GM12878 (cell line): ENCODE measurements around the gene ANTXR1. TPM values are rescaled to one million over a fixed set of nuclear protein-coding genes. Genes with fewer than 3 reads are reported as not detected.

Experiments
- ATAC-seq: fragments of 200-7000 bp; cut with Tn5 transposase; 3 replicates; pipeline ENCODE4 v1.9.1; 2020; ENCODE audit warnings: mild to moderate bottlenecking, moderate library complexity
- BruUV-seq: library from RNA; stranded (reverse); fragments of 400-500 nt; replicated peaks from 2 replicates; lab custom pipeline; 2021; lab: Mats Ljungman, UMichigan
- CTCF ChIA-PET: fragments of 300-600 bp; sonication (Branson Sonifier 250); formaldehyde crosslinking; extraction: SDS; loops from one replicate; lab custom pipeline; 2021; ENCODE audit warnings: inconsistent platforms; lab: Yijun Ruan, JAX
- POLR2A ChIA-PET: fragments of 350-600 bp; formaldehyde crosslinking; extraction: SDS; loops from one replicate; lab custom pipeline; 2021; ENCODE audit warnings: inconsistent platforms; lab: Charles Lee
- RAD21 ChIA-PET: fragments of 300-600 bp; sonication (Branson Sonifier 250); formaldehyde crosslinking; loops from one replicate; lab custom pipeline; 2023; ENCODE audit warnings: antibody characterized with exemption; ENCODE audit not compliant: unreplicated experiment; lab: Charles Lee
- SMC1A ChIA-PET: fragments of 300-600 bp; sonication (Branson Sonifier 250); formaldehyde crosslinking; loops from one replicate; lab custom pipeline; 2023; ENCODE audit not compliant: unreplicated experiment, uncharacterized antibody; lab: Charles Lee
- DNase-seq: peaks from one replicate; pipeline ENCODE4 v3.0.0-alpha.2; 2011; ENCODE audit warnings: low read depth, low spot score
- FAIRE-seq: peaks from 3 replicates; lab custom pipeline; 2011; peaks lifted over from hg19 to GRCh38; lab: Jason Lieb, UNC
- H2AFZ ChIP-seq: 2 replicates; pipeline ENCODE4 v1.6.0; 2011; ENCODE audit warnings: low read depth, low read length, control low read depth; ENCODE audit not compliant: control insufficient read depth
- H3K27ac ChIP-seq: 2 replicates; pipeline ENCODE4 v1.5.1; 2011; ENCODE audit warnings: control low read depth; ENCODE audit not compliant: control insufficient read depth, insufficient read depth
- H3K27me3 ChIP-seq, 2 experiments: replicated peaks in 1 of 2; 2 replicates each; pipeline versions ENCODE4 v1.6.0 to v1.6.1; 2011; ENCODE audit warnings: low read length in 1 of 2; ENCODE audit not compliant: control insufficient read depth in 2 of 2, insufficient read depth in 2 of 2
- H3K36me3 ChIP-seq, 2 experiments: 2 replicates each; pipeline ENCODE4 v1.5.1; 2011; ENCODE audit warnings: low read length in 1 of 2; ENCODE audit not compliant: control insufficient read depth in 2 of 2, insufficient read depth in 2 of 2
- H3K4me1 ChIP-seq: 2 replicates; pipeline ENCODE4 v1.6.1; 2011; ENCODE audit warnings: mild to moderate bottlenecking, low read length, moderate library complexity, mixed read lengths; ENCODE audit not compliant: control insufficient read depth, insufficient read depth
- H3K4me2 ChIP-seq: 2 replicates; pipeline ENCODE4 v1.6.0; 2011; ENCODE audit warnings: control low read depth; ENCODE audit not compliant: control insufficient read depth, insufficient read depth
- H3K4me3 ChIP-seq: fragments of 200-600 bp; sonication (generic); 2 replicates; pipeline ENCODE4 v1.5.1; 2016
- H3K79me2 ChIP-seq: 2 replicates; pipeline ENCODE4 v1.6.0; 2011; ENCODE audit warnings: low read length; ENCODE audit not compliant: control insufficient read depth, insufficient read depth
- H3K9ac ChIP-seq: 2 replicates; pipeline ENCODE4 v1.8.0; 2011; ENCODE audit warnings: low read length, control low read depth, mixed read lengths; ENCODE audit not compliant: control insufficient read depth, insufficient read depth
- H3K9me3 ChIP-seq: replicated peaks from 3 replicates; pipeline ENCODE4 v1.5.1; 2011; ENCODE audit warnings: mild to moderate bottlenecking, low read length; ENCODE audit not compliant: control insufficient read depth, insufficient read depth
- H4K20me1 ChIP-seq: 2 replicates; pipeline ENCODE4 v1.6.0; 2011; ENCODE audit not compliant: control insufficient read depth, insufficient read depth
- CBFB ChIP-seq: IDR thresholded peaks from 2 replicates; pipeline ENCODE4 v1.6.1; 2016; ENCODE audit warnings: antibody characterized with exemption, low read depth
- EZH2 ChIP-seq: IDR thresholded peaks from 2 replicates; pipeline ENCODE4 v1.6.1; 2012; ENCODE audit warnings: low read depth, mild to moderate bottlenecking, control low read depth, inconsistent platforms, low read length, borderline replicate concordance; ENCODE audit not compliant: control insufficient read depth
- IKZF2 ChIP-seq, 2 experiments: fragments of 450-650 bp; IDR thresholded peaks; 2 replicates each; pipeline ENCODE4 v1.6.1; 2017; ENCODE audit warnings: mild to moderate bottlenecking in 2 of 2, moderate library complexity in 2 of 2
- IRF4 ChIP-seq: IDR thresholded peaks from 2 replicates; pipeline ENCODE4 v1.6.1; 2011; ENCODE audit warnings: low read depth, low read length
- MXI1 ChIP-seq: fragments of 150-350 bp; IDR thresholded peaks from 2 replicates; pipeline ENCODE4 v1.6.1; 2011; ENCODE audit warnings: low read depth, mild to moderate bottlenecking, inconsistent platforms, low read length, improper control_type of control experiment
- PAX5 ChIP-seq: IDR thresholded peaks from 2 replicates; pipeline ENCODE4 v1.6.1; 2011; ENCODE audit warnings: low read depth, low read length, borderline replicate concordance
- POLR2A ChIP-seq: IDR thresholded peaks from 2 replicates; pipeline ENCODE4 v1.6.1; 2011; ENCODE audit warnings: low read depth, mild to moderate bottlenecking, low read length
- RAD51 ChIP-seq: fragments of 450-650 bp; IDR thresholded peaks from 2 replicates; pipeline ENCODE4 v1.6.1; 2016; ENCODE audit warnings: moderate library complexity, mild to moderate bottlenecking, inconsistent platforms
- RB1 ChIP-seq: fragments of 450-650 bp; formaldehyde crosslinking; IDR thresholded peaks from 2 replicates; pipeline ENCODE4 v1.6.1; 2017; ENCODE audit warnings: mild to moderate bottlenecking, borderline replicate concordance
- RUNX3 ChIP-seq: IDR thresholded peaks from 2 replicates; pipeline ENCODE4 v1.6.1; 2012; ENCODE audit warnings: low read length, inconsistent platforms
- SMAD1 ChIP-seq: fragments of 450-650 bp; IDR thresholded peaks from 2 replicates; pipeline ENCODE4 v1.6.1; 2018; ENCODE audit warnings: mild to moderate bottlenecking, low read depth; ENCODE audit not compliant: partially characterized antibody
- SMAD5 ChIP-seq: IDR thresholded peaks from 2 replicates; pipeline ENCODE4 v1.6.1; 2016; ENCODE audit warnings: antibody characterized with exemption, low read depth
- SRF ChIP-seq, 2 experiments: IDR thresholded peaks; 2 replicates each; pipeline ENCODE4 v1.6.1; 2011; ENCODE audit warnings: low read depth in 2 of 2, low read length in 2 of 2, mild to moderate bottlenecking in 1 of 2, moderate library complexity in 1 of 2
- TAF1 ChIP-seq: IDR thresholded peaks from 2 replicates; pipeline ENCODE4 v1.6.1; 2011; ENCODE audit warnings: mild to moderate bottlenecking, low read depth, low read length, borderline replicate concordance
- ZNF24 ChIP-seq: fragments of 450-650 bp; IDR thresholded peaks from 2 replicates; pipeline ENCODE4 v1.6.1; 2017; ENCODE audit warnings: antibody characterized with exemption, mild to moderate bottlenecking
- WGBS: methylation state at CpG from one replicate; pipeline ENCODE4 v1.1.6; 2016; ENCODE audit warnings: low lambda C conversion rate; ENCODE audit not compliant: insufficient replicate concordance, insufficient coverage; ENCODE audit errors: missing lambda C conversion rate; 5-methylcytosine and 5-hydroxymethylcytosine counted together
- in situ Hi-C: fragments of 300-500 bp; cut with MboI; formaldehyde crosslinking; loops from 9 replicates; pipeline ENCODE4 v1.14.3; 2018; ENCODE audit warnings: mixed read lengths
- intact Hi-C: fragments of 100-400 bp; cut with micrococcal nuclease; formaldehyde crosslinking; loops from one replicate; pipeline ENCODE4 v1.14.2; 2022; ENCODE audit not compliant: unreplicated experiment
- polyA plus RNA-seq, 11 experiments: library from polyadenylated mRNA; depleted of rRNA in 4 of 11; unstranded in 6 of 11; stranded (reverse) in 5 of 11; fragments of >200 nt; fragmentation: Nextera tagmentation in 4 of 11; fragmentation: Illumina TruSeq in 1 of 11; extraction: Ambion mirVana in 4 of 11; extraction: Trizol in 1 of 11; gene quantifications; 1 replicate in 1 of 11; 2 replicates in 10 of 11; pipeline versions ENCODE4 v1.2.1 to v1.2.3, GENCODE V29; 2011 to 2016; ENCODE audit warnings: inconsistent platforms in 2 of 11, missing spikeins in 2 of 11, low read depth in 1 of 11
- total RNA-seq, 4 experiments: library from RNA; depleted of rRNA in 3 of 4; stranded (reverse); fragments of >200 nt in 3 of 4; fragmentation: Illumina TruSeq in 1 of 4; extraction: Trizol in 1 of 4; gene quantifications; 2 replicates each; pipeline versions ENCODE4 v1.2.1 to v1.2.3, GENCODE V29; 2013 to 2021
- TF ChIP-seq, protein P1 (sequence below): fragments of 150-350 bp; IDR thresholded peaks from 2 replicates; pipeline ENCODE4 v1.6.1; 2014; ENCODE audit warnings: mild to moderate bottlenecking, low read depth, low read length
- TF ChIP-seq, protein P2 (sequence below): IDR thresholded peaks from 2 replicates; pipeline ENCODE4 v1.6.1; 2012; ENCODE audit warnings: low read depth, low read length, improper control_type of control experiment

Gene ANTXR1
- total and polyA plus RNA-seq, 10 of the 15 experiments (the other 5 are each of a cell fraction or from before 2014, with no cell fraction given): 0.09 to 0.26 TPM; not detected in 8

DNA sequence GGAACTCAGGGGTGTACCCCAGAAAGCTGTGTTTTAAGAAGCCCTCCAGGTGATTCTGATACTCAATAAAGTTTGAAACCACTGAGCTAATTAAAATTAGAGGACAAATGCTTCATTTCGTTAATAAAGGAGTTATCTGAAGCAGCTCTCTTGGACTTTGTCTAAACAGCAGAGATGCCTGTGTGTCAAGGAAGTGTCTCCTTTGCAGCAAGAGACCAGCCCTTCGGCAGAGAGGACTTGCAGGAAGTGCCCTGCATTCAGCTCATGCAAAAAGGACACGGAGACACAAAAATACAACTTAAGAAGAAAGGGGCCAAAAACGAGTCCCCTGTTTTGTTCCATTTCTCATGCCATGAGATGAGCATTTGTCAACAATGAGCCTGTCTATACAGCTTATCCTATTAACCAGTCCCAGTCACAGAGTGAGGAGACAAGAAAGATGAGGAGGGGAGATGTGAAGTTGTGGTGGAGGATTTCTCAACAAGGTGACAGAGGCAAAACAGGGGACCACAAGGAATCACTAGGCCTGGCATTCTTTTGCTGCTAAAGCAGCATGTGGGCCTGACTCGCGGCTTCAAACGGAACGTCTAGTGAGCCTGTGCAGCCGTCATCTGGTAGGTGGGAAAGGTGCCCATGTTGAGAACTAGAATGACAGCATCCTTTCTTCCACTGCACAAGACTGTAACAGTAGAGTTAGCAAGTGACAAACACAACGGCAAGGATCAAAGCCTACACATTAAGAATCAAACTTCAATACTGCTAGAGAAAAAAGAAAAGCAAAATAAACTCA, 152.3 kb downstream of the ANTXR1 start:
- in situ Hi-C loops: no loop called here
- POLR2A ChIA-PET: no interaction called here
- RAD21 ChIA-PET: no interaction called here

More for the DNA sequence above, 152.3 kb downstream of the ANTXR1 start:
- no peak overlapping the region for H2AFZ ChIP-seq
- peaks cover 17% of the 10 kb centered on the region for H3K4me1 ChIP-seq
- H4K20me1 ChIP-seq: no peaks in the 10 kb centered on the region
- H3K9me3 ChIP-seq: no peaks in the 10 kb centered on the region
- no peaks in the 10 kb centered on the region for H3K79me2 ChIP-seq
- H3K9ac ChIP-seq: no peak overlapping the region
- CTCF ChIA-PET: interaction anchor here (1.2 kb wide), 1 partner anchor 8 kb away, joined by 3 read pairs; no protein-coding TSS in a partner anchor
- no peak for ATAC-seq
- DNase-seq: no peak
- H3K4me3 ChIP-seq: no peak overlapping the region
- 42% methylated on average over 10 of the region's 10 CpGs for WGBS
- no peak overlapping the region for H3K4me2 ChIP-seq
- intact Hi-C loops: no loop called here
- no peaks in the 10 kb centered on the region for H3K36me3 ChIP-seq
- TF ChIP-seq POLR2A (no peak), EZH2 (no peak), MXI1 (no peak), IKZF2 (IDR thresholded peaks at IDR 0.05) (no peak), PAX5 (no peak), RUNX3 (no peak), RAD51 (no peak), SRF (IDR thresholded peaks at IDR 0.05; ENCODE audit: low read depth in 2 of 2, low read length in 2 of 2) (no peak), IRF4 (no peak), SMAD5 (no peak), ZNF24 (no peak), TAF1 (no peak), RB1 (no peak), CBFB (no peak), SMAD1 (no peak)
- TF ChIP-seq, protein P1, sequence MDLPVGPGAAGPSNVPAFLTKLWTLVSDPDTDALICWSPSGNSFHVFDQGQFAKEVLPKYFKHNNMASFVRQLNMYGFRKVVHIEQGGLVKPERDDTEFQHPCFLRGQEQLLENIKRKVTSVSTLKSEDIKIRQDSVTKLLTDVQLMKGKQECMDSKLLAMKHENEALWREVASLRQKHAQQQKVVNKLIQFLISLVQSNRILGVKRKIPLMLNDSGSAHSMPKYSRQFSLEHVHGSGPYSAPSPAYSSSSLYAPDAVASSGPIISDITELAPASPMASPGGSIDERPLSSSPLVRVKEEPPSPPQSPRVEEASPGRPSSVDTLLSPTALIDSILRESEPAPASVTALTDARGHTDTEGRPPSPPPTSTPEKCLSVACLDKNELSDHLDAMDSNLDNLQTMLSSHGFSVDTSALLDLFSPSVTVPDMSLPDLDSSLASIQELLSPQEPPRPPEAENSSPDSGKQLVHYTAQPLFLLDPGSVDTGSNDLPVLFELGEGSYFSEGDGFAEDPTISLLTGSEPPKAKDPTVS: no peak
- TF ChIP-seq, protein P2, sequence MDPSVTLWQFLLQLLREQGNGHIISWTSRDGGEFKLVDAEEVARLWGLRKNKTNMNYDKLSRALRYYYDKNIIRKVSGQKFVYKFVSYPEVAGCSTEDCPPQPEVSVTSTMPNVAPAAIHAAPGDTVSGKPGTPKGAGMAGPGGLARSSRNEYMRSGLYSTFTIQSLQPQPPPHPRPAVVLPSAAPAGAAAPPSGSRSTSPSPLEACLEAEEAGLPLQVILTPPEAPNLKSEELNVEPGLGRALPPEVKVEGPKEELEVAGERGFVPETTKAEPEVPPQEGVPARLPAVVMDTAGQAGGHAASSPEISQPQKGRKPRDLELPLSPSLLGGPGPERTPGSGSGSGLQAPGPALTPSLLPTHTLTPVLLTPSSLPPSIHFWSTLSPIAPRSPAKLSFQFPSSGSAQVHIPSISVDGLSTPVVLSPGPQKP: no peak
- TF ChIP-seq, all 136 proteins: peak for 0
- FAIRE-seq: no peak
- no peak overlapping the region for H3K27ac ChIP-seq
- BruUV-seq: no TSS peak
- SMC1A ChIA-PET: interaction anchor here (1.2 kb wide), 2 partner anchors 8 to 20 kb away, joined by 3 read pairs; no protein-coding TSS in a partner anchor
- H3K27me3 ChIP-seq: peaks cover 0 to 4% of the 10 kb centered on the region in 2 experiments; a peak in 2 of 4 replicates
